SK-N-MC (cell line): ENCODE data around the gene FSTL4.

Experiments used
- FOXP2 ChIP-seq: optimal IDR thresholded peaks from 2 replicates; pipeline ENCODE3; 2011; ENCODE audit warnings: mild to moderate bottlenecking, moderate library complexity; ENCODE audit not compliant: insufficient read depth; ENCODE audit errors: extremely low read length, control extremely low read depth
- POLR2AphosphoS5 ChIP-seq: IDR thresholded peaks from 2 replicates; pipeline ENCODE4 v1.6.1; 2012; ENCODE audit warnings: mild to moderate bottlenecking, low read depth, low read length, borderline replicate concordance

GRCh38 chr5:133404724-133405123 is 207.6 kb downstream of the FSTL4 start:
- TF ChIP-seq FOXP2 (no peak), POLR2AphosphoS5 (no peak)
